Mucosa of gallbladder (tissue), 1 donor: Measurements from ENCODE around the gene PTPRM. TPM values are rescaled to one million over a fixed set of nuclear protein-coding genes. Genes with fewer than 3 reads are reported as not detected.

Source experiments
- DNase-seq: peaks from one replicate; pipeline ENCODE4 v3.0.0-alpha.2; 2020; ENCODE audit warnings: low spot score
- total RNA-seq: library from RNA; stranded (reverse); gene quantifications from one replicate; pipeline ENCODE4 v1.2.1, GENCODE V29; 2021
- donor health status: DM: no; HTN: no; CAD: no.

The PTPRM gene
- total RNA-seq, 1 donor from 2014 or later = 61.5 TPM

- no peak for DNase-seq
Observed at GRCh38 chr18:8003878-8004675, 437.0 kb downstream of the PTPRM start.

- DNase-seq = no peak
Observed at GRCh38 chr18:8004792-8005191, 437.7 kb downstream of the PTPRM start.

- no peak for DNase-seq
Observed at GRCh38 chr18:8005870-8006569, 438.9 kb downstream of the PTPRM start.

- no peak for DNase-seq
Observed at GRCh38 chr18:8006979-8007378, 439.9 kb downstream of the PTPRM start.

GRCh38 chr18:8008033-8008432 is 440.9 kb downstream of the PTPRM start:
- no peak for DNase-seq

- no peak for DNase-seq
Observed at GRCh38 chr18:8011361-8011760, 444.2 kb downstream of the PTPRM start.

- no peak for DNase-seq
Observed at GRCh38 chr18:8011906-8012305, 444.8 kb downstream of the PTPRM start.

GRCh38 chr18:8018701-8019331 is 451.7 kb downstream of the PTPRM start:
- DNase-seq = no peak

GRCh38 chr18:8019600-8019999 is 452.5 kb downstream of the PTPRM start:
- DNase-seq = no peak

GRCh38 chr18:8020132-8020846 is 453.2 kb downstream of the PTPRM start:
- DNase-seq = no peak

GRCh38 chr18:8029061-8029460 is 461.9 kb downstream of the PTPRM start:
- DNase-seq = no peak

- no peak for DNase-seq
Observed at GRCh38 chr18:8029731-8030130, 462.6 kb downstream of the PTPRM start.

- no peak for DNase-seq
Observed at GRCh38 chr18:8030201-8030600, 463.1 kb downstream of the PTPRM start.

- no peak for DNase-seq
Observed at GRCh38 chr18:8031496-8031895, 464.4 kb downstream of the PTPRM start.

- DNase-seq = no peak
Observed at GRCh38 chr18:8034674-8035073, 467.6 kb downstream of the PTPRM start.

GRCh38 chr18:8036551-8036950 is 469.4 kb downstream of the PTPRM start:
- DNase-seq = no peak

- DNase-seq = no peak
Observed at GRCh38 chr18:8037296-8037695, 470.2 kb downstream of the PTPRM start.

- no peak for DNase-seq
Observed at GRCh38 chr18:8040021-8040420, 472.9 kb downstream of the PTPRM start.

- DNase-seq = no peak
Observed at GRCh38 chr18:8041526-8042111, 474.5 kb downstream of the PTPRM start.

- DNase-seq = no peak
Observed at GRCh38 chr18:8044004-8044403, 476.9 kb downstream of the PTPRM start.

- no peak for DNase-seq
Observed at GRCh38 chr18:8045160-8045883, 478.2 kb downstream of the PTPRM start.
